Memory B cell (primary cell): ENCODE data around the gene OS9.

Experiments
- ATAC-seq: fragments of 150-1000 bp; cut with Tn5 transposase; 2 replicates; pipeline ENCODE4 v1.10.0; 2021; ENCODE audit warnings: low read depth, mild to moderate bottlenecking, moderate library complexity
- DNase-seq, 2 donors: peaks; one replicate each; pipeline ENCODE4 v3.0.0; 2022; ENCODE audit warnings: low spot score in 2 of 2
- H3K27ac Mint-ChIP-seq: one replicate; pipeline ENCODE4 v1.8.0; 2022; ENCODE audit warnings: mild to moderate bottlenecking, moderate library complexity, mixed read lengths
- H3K27me3 Mint-ChIP-seq: one replicate; pipeline ENCODE4 v1.8.0; 2022; ENCODE audit warnings: mixed read lengths
- H3K36me3 Mint-ChIP-seq: one replicate; pipeline ENCODE4 v1.8.0; 2022; ENCODE audit warnings: mild to moderate bottlenecking, mixed read lengths
- H3K4me1 Mint-ChIP-seq: one replicate; pipeline ENCODE4 v1.8.0; 2022; ENCODE audit warnings: mixed read lengths
- H3K4me3 Mint-ChIP-seq: one replicate; pipeline ENCODE4 v1.8.0; 2022; ENCODE audit warnings: mild to moderate bottlenecking, moderate library complexity, mixed read lengths
- H3K9me3 Mint-ChIP-seq: one replicate; pipeline ENCODE4 v1.8.0; 2022; ENCODE audit warnings: mixed read lengths

Gene OS9

DNA sequence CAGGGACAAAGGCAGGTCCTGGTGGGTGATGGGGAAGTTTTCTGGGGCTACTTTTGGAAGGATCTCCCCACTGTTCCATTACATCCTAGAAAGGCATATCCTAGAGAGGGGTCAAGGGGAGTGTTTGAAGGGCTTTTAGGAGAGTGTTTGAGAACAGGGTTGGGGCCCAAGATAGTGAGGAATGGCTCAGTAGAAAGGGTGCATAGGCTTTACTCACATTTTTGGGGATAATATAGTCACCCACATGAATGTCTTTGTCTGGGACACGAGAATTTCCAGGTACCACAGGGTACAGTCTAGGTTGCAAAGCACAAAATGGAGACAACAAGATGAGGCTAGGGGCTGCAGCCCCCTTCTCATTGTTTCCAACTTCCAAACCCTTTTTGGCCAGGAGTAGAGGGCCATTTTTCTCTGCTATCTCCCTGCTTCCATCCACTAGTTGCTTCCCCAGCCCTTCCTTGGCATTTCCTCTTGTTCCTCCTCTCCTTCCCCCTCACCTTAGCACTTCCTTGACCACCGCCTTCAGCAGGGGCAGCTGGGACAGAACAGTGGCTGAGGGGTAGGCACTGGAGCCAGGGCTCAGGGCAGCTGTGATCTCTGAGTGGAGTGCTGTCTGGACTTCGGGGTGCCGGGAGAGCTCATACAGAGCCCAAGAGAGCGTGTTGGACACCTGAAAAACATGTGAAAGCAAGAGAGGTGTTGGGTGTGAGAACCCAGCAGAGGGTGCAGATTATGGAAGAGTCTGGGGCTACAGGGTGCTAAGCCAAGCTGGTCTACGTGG lies 70.1 kb downstream of the OS9 start:
- no peak overlapping the region for H3K27ac Mint-ChIP-seq
- H3K36me3 Mint-ChIP-seq, result peaks cover 7% of the 10 kb centered on the region
- DNase-seq (no peak), ATAC-seq (no peak)
- H3K4me3 Mint-ChIP-seq, result peak overlapping the region; percentile 84
- no peaks in the 10 kb centered on the region for H3K9me3 Mint-ChIP-seq
- H3K27me3 Mint-ChIP-seq, result peaks cover 8% of the 10 kb centered on the region
- peaks cover 30% of the 10 kb centered on the region for H3K4me1 Mint-ChIP-seq

DNA sequence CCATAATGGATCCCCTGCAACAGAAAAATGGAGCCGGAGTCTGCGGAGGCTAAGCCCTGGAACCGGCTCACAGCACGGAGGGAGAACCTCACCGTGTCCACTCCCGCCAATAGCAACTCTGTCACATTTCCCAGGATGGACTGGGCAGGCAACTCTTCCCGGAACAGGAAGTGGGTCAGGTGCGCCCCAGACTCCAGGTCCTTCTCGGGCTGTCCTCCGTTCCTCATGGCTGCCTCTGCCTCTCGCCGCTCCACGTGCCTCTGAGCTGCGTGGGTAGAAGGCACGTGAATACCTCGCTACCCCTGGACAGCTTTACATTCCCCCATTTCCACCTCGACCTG lies 70.7 kb downstream of the OS9 start:
- H3K4me3 Mint-ChIP-seq, result peak overlapping the region; percentile 84
- DNase-seq (no peak), ATAC-seq (peak; percentile 11)
- no peaks in the 10 kb centered on the region for H3K9me3 Mint-ChIP-seq
- peaks cover 8% of the 10 kb centered on the region for H3K27me3 Mint-ChIP-seq
- H3K4me1 Mint-ChIP-seq, result peaks cover 25% of the 10 kb centered on the region
- no peak overlapping the region for H3K27ac Mint-ChIP-seq
- H3K36me3 Mint-ChIP-seq, result peaks cover 4% of the 10 kb centered on the region

DNA sequence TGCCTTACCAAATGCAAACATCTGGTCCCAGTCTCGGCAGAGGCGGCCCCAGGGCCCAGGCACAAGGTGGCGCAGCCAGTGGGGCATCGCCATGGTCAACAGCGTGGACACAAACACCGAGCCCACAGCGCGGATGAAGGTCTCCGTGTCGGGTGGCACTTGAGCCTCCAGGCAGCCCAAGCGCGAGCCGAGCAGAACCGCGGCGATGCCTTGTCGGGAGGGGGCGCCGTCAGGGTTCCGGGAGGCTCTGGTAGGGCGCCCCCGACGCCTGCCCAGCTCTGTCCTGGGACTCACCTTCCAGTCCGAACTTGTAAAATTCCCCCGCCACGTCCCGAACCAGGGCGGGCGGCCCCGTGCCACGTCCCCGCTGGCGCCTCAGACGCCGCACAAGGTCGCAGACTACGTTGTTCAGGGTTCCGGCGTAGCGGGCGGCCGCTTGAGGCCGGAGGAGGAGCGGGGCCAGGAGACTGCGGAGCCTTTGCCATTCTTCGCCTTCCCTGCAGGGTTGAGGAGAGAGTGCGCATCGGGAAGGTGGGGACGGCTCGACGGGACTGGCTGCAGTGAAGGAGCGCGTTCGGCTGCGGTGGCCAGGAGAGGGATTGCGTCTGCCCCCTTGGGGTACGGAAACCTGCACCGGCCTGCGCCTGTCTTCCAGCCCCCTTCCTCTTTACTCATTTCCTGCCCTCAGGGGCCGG lies 71.2 kb downstream of the OS9 start:
- H3K27me3 Mint-ChIP-seq, result peaks cover 8% of the 10 kb centered on the region
- peak in 1 of 2 donors; percentile 57 for DNase-seq
- ATAC-seq, result peak; percentile 79
- H3K36me3 Mint-ChIP-seq, result peaks cover 4% of the 10 kb centered on the region
- peak overlapping the region; percentile 84 for H3K4me3 Mint-ChIP-seq
- no peaks in the 10 kb centered on the region for H3K9me3 Mint-ChIP-seq
- H3K4me1 Mint-ChIP-seq, result peaks cover 21% of the 10 kb centered on the region
- peak overlapping the region; percentile 13 for H3K27ac Mint-ChIP-seq

DNA sequence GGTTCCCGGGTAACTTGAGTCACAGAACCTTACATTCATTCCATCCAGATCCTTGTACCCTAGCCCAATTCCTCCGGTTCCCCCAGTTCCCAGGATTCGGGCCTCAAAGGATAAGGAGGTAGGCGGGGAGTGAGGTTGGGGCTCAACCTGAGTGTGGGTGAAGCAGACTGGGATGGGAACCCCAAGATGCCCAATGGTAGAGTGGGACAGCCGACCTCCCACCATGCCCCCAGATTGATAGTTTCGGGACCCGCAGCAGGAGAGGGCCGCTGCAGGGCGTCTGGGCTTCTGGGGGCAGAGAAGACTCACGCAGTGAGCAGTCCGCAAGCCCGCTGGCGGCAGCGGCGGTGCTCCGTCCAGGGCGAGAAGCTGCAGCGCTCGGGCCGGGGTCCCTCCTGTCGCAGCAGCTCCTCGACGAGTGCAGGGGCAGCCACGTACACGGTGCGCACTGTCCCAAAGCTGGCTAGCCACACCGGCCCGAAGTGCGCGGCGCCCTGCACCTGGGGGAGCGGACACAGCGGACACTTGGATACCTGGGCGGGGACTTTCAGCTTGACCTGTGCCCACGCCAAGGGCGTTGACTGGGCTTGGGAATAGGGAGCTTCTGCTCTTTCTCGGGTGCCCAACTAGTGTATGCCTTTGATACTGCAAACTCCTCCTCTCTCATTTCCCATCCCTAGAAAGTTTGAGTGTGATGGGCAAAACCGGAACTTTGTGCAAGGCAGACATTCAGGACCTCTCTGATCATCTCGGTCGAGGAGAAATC lies 71.9 kb downstream of the OS9 start:
- Mint-ChIP-seq H3K4me3 (peak overlapping the region; percentile 84), H3K27ac (peak overlapping the region; percentile 13)
- peak; percentile 7 for ATAC-seq

DNA sequence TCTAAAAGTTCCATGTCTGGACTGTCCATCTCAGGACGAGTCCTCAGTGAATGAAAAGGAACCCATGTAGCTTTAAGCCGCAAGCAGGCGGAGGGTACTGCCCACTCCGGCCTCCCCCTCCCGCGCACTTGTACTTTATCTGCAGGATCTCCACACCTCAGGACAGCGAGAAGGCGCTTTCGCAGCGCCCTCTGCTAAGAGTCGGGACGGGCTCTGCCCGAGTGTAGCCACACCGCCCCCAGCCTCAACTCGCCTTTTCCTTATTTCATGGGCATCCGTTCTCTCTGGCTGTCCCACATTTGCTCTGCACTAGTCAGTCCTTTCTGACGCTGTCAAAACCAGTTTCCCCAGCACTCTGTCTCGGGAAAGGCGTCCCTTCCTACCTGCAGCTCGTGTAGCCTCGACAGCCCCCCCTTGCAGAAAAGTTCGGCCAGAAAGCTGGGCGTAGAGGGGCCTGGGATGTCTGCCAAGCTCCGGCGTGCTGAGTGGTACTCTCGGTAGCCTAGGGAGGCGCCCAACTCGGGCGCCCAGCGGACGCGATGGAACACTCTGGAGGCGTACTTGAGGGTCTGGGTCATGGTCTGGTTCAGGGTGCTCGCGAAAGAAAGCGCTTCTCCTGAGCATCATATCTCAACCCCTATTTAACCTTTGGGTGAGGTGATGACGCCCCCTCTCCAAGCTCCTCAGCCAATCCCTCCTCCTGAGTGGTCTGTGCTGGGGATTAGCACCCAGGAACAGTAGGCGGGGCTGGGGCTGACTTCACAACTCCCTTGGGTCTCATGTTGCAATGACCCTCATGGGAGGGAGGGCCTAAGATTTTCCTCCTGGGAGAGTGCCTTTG lies 72.8 kb downstream of the OS9 start, which contains the start of gene CYP27B1:
TSS of gene CYP27B1 (minus strand) at position 615 of the 841 bp plus-strand sequence. CDS start at position 578, 37 bp downstream.
- H3K4me3 Mint-ChIP-seq, result peak within 1 kb of the TSS; percentile 84
- DNase-seq (no peak), ATAC-seq (no peak)
- H3K36me3 Mint-ChIP-seq, result no peaks in the 10 kb centered on the region
- H3K27me3 Mint-ChIP-seq, result peaks cover 8% of the 10 kb centered on the region
- no peak within 1 kb of the TSS for H3K27ac Mint-ChIP-seq
- peaks cover 26% of the 10 kb centered on the region for H3K4me1 Mint-ChIP-seq
- no peaks in the 10 kb centered on the region for H3K9me3 Mint-ChIP-seq

More for the DNA sequence above, 71.9 kb downstream of the OS9 start:
- Mint-ChIP-seq H3K27me3 (peaks cover 8% of the 10 kb centered on the region), H3K36me3 (peaks cover 2% of the 10 kb centered on the region), H3K4me1 (peaks cover 23% of the 10 kb centered on the region), H3K9me3 (no peaks in the 10 kb centered on the region)
- no peak for DNase-seq

DNA sequence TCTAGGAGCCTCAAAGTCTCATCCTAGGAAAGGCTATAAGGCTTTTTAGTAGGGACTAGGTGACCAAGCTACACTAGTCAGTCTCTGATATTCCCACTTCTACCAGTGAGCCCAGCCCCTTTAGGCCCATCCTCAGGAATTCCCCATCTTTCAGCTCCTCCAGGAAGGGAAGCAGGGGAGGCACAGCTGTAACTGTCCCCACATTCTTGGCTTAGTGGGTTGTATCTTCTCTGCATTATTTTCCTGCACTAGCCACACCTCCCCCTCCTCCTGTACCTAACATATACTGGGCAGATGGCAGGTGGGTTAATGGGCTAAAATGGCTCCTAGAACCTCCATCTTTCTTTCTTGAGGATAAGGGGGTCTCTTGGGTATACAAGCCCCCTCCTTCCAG lies 73.4 kb downstream of the OS9 start:
- no peaks in the 10 kb centered on the region for H3K9me3 Mint-ChIP-seq
- peaks cover 29% of the 10 kb centered on the region for H3K4me1 Mint-ChIP-seq
- H3K4me3 Mint-ChIP-seq, result peak overlapping the region; percentile 11
- no peak for DNase-seq
- ATAC-seq, result no peak
- no peaks in the 10 kb centered on the region for H3K36me3 Mint-ChIP-seq
- no peak overlapping the region for H3K27ac Mint-ChIP-seq
- peaks cover 8% of the 10 kb centered on the region for H3K27me3 Mint-ChIP-seq

DNA sequence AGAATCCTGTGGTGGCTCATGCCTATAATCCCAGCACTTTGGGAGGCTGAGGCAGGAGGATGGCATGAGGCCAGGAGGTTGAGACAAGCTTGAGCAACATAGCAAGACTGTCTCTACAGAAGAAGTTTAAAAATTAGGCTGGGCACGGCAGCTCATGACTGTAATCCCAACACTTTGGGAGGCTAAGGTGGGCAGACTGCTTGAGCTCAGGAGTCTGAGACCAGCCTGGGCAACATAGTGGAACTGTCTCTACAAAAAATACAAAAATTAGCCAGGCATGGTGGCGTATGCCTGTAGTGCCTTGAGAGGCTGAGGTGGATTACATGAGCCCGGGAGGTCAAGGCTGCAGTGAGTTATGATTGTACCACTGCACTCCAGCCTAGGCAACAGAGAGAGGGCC lies 73.9 kb downstream of the OS9 start:
- Mint-ChIP-seq H3K36me3 (no peaks in the 10 kb centered on the region), H3K4me3 (no peak overlapping the region), H3K9me3 (no peaks in the 10 kb centered on the region), H3K27ac (no peak overlapping the region), H3K27me3 (peaks cover 8% of the 10 kb centered on the region), H3K4me1 (peaks cover 30% of the 10 kb centered on the region)
- no peak for ATAC-seq
- DNase-seq, result no peak

DNA sequence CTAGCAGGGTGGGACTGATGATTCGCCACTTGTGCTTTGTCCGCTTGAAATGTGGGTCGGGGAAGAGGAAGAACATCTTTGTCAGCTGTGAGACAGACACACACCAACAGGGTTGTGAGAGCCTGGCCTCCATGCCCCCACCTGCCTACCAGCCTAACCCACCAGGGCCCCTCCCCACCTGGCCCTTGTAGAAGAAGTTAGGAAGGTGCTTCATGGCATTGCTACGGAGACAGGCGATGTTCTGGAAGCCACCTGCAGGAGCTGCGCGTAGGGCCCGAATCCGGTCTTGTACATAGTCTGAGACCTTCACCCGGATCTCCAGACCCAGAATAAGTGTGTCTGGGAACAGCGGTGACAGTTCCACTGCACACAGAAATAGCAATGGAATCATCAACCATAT lies 75.7 kb downstream of the OS9 start:
- Mint-ChIP-seq H3K27me3 (peaks cover 5% of the 10 kb centered on the region), H3K9me3 (no peaks in the 10 kb centered on the region), H3K36me3 (no peaks in the 10 kb centered on the region), H3K4me1 (peaks cover 27% of the 10 kb centered on the region), H3K4me3 (no peak overlapping the region), H3K27ac (no peak overlapping the region)
- no peak for DNase-seq
- ATAC-seq, result no peak

DNA sequence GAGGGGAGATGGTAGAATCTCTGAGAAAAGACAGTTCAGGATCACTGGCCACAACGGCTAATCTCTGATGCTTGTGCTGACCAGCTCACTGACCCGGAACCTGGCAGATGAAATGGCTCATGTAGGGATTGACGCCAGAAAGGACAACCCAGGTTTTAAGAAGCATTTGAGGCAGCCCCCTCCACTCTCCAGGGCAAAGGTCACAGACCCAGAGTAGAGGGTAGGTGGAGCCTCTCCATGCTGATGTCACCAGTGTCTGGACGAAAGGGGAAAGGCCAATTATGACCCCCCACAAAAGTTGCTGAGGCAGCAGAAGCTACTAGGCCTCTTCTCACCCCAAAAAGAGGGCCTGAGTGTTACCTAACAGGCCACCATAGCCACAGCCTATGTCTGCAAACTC lies 76.8 kb downstream of the OS9 start:
- DNase-seq (no peak), ATAC-seq (no peak)
- H3K9me3 Mint-ChIP-seq, result no peaks in the 10 kb centered on the region
- peaks cover 21% of the 10 kb centered on the region for H3K4me1 Mint-ChIP-seq
- H3K27ac Mint-ChIP-seq, result no peak overlapping the region
- peak overlapping the region; percentile 19 for H3K4me3 Mint-ChIP-seq
- H3K36me3 Mint-ChIP-seq, result no peaks in the 10 kb centered on the region
- H3K27me3 Mint-ChIP-seq, result peaks cover 3% of the 10 kb centered on the region
